Gastrocnemius medialis (tissue), 4 donors: ENCODE results near the gene GSTM2.

Experiments used
- CTCF ChIP-seq, 5 experiments: fragments of 450-650 bp in 3 of 5; fragments of 200-600 bp in 2 of 5; sonication (generic) in 2 of 5; IDR thresholded peaks in 4 of 5; conservative IDR thresholded peaks in 1 of 5; 1 replicate in 4 of 5; 2 replicates in 1 of 5; pipeline ENCODE4 v1.5.1; 2016 to 2019; ENCODE audit warnings: antibody characterized with exemption in 5 of 5, mild to moderate bottlenecking in 3 of 5, moderate library complexity in 3 of 5
- POLR2A ChIP-seq, 2 donors: fragments of 450-650 bp; IDR thresholded peaks; one replicate each; pipeline ENCODE4 v1.6.1; 2017; ENCODE audit warnings: antibody characterized with exemption in 2 of 2, mild to moderate bottlenecking in 2 of 2, moderate library complexity in 2 of 2

- TF ChIP-seq POLR2A (IDR thresholded peaks at IDR 0.05) (no peak), CTCF (IDR thresholded peaks at IDR 0.05 in 4 of 5, conservative IDR thresholded peaks at IDR 0.05 in 1 of 5) (no peak)
Measured at GRCh38 chr1:109671067-109671466, 3.2 kb downstream of the GSTM2 start.
